Stimulated activated CD4-positive, alpha-beta T cell treated with anti-CD3 and anti-CD28 coated beads, Interleukin-1b, Interleukin-23, amount 100 ng/mL, for 4 hours (primary cell): ENCODE measurements around the gene USP11.

Experiments
- DNase-seq, 2 donors: peaks; one replicate each; pipeline ENCODE4 v3.0.0-alpha.2; 2020; ENCODE audit warnings: low read depth in 2 of 2

USP11 gene

GRCh38 chrX:47202877-47203276, 29.9 kb upstream of the USP11 start:
- DNase-seq = no peak

GRCh38 chrX:47204970-47205369, 27.8 kb upstream of the USP11 start:
- no peak for DNase-seq

GRCh38 chrX:47206316-47206715, 26.5 kb upstream of the USP11 start:
- DNase-seq = no peak

- no peak for DNase-seq
Observed at GRCh38 chrX:47208108-47208507, 24.7 kb upstream of the USP11 start.

GRCh38 chrX:47209508-47210238, 23.1 kb upstream of the USP11 start:
- DNase-seq = no peak

GRCh38 chrX:47210661-47211425, 22.0 kb upstream of the USP11 start:
- no peak for DNase-seq

- no peak for DNase-seq
Observed at GRCh38 chrX:47212381-47213293, 20.2 kb upstream of the USP11 start.

GRCh38 chrX:47214435-47215077, 18.3 kb upstream of the USP11 start:
- DNase-seq = no peak

- DNase-seq = no peak
Observed at GRCh38 chrX:47215291-47215900, 17.4 kb upstream of the USP11 start.

- no peak for DNase-seq
Observed at GRCh38 chrX:47216393-47216925, 16.4 kb upstream of the USP11 start.

- peak in 1 of 2 donors; percentile 6 for DNase-seq
Observed at GRCh38 chrX:47217121-47217851, 15.5 kb upstream of the USP11 start.

- peak; percentile 85 to 98 for DNase-seq
Observed at GRCh38 chrX:47217852-47218279, 14.9 kb upstream of the USP11 start.

GRCh38 chrX:47218280-47218919, 14.4 kb upstream of the USP11 start, which contains the start of gene CDK16:
Gene CDK16, plus strand, starts transcription at chrX:47218681. Its CDS starts 4,877 bp downstream, at chrX:47223558.
- peak; percentile 54 to 68 for DNase-seq

- DNase-seq = peak; percentile 26 to 48
Observed at GRCh38 chrX:47218920-47219815, 13.6 kb upstream of the USP11 start.

- no peak for DNase-seq
Observed at GRCh38 chrX:47221756-47222155, 11.1 kb upstream of the USP11 start.

- DNase-seq = no peak
Observed at GRCh38 chrX:47222751-47223350, 10.0 kb upstream of the USP11 start.

GRCh38 chrX:47223476-47224250, 9.1 kb upstream of the USP11 start:
- DNase-seq = no peak
